Loucy (cell line): ENCODE measurements around the gene SPACA5.

Experiments used
- EZH2phosphoT487 ChIP-seq: fragments of 200-600 bp; IDR thresholded peaks from 2 replicates; pipeline ENCODE4 v1.6.1; 2018; ENCODE audit warnings: antibody characterized with exemption, mild to moderate bottlenecking, moderate library complexity, borderline replicate concordance
- TF ChIP-seq, protein P1 (sequence below): fragments of 200-600 bp; sonication (generic); conservative IDR thresholded peaks from 2 replicates; pipeline ENCODE4 v1.5.1; 2014; ENCODE audit warnings: mild to moderate bottlenecking, antibody characterized with exemption, low read length

DNA sequence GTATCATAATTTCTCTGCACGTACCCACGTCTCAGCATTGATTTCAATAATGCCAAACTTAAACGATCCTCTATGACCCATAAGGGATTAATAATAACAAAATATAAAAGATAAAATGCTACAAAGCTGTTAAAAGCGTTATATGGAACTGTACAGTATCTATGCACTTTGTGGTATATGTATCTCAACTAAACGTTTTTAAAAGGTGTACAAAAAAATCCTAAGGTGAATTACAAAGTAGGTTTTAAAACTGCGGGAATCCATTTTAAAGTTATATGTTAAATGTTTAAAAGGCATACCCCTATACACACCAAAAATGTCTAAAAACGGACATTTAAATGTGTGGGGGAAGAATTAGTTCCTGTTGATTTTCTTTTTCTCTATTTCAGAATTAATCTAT, 3.9 kb upstream of the SPACA5 start:
- TF ChIP-seq, protein P1, sequence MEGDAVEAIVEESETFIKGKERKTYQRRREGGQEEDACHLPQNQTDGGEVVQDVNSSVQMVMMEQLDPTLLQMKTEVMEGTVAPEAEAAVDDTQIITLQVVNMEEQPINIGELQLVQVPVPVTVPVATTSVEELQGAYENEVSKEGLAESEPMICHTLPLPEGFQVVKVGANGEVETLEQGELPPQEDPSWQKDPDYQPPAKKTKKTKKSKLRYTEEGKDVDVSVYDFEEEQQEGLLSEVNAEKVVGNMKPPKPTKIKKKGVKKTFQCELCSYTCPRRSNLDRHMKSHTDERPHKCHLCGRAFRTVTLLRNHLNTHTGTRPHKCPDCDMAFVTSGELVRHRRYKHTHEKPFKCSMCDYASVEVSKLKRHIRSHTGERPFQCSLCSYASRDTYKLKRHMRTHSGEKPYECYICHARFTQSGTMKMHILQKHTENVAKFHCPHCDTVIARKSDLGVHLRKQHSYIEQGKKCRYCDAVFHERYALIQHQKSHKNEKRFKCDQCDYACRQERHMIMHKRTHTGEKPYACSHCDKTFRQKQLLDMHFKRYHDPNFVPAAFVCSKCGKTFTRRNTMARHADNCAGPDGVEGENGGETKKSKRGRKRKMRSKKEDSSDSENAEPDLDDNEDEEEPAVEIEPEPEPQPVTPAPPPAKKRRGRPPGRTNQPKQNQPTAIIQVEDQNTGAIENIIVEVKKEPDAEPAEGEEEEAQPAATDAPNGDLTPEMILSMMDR, result no peak
- TF ChIP-seq EZH2phosphoT487, result no peak
